Left forelimb (tissue), 1 donor: Measurements from ENCODE around the gene BACH2.
"Not testable (repeated sequence)": the region's sequence is repeated elsewhere in the genome, so short reads cannot be mapped to it uniquely, and the experiment has no call there.

Source experiments
- DNase-seq: peaks from one replicate; pipeline ENCODE4 v3.0.0-alpha.2; 2018; ENCODE audit warnings: low spot score

BACH2 gene

DNA sequence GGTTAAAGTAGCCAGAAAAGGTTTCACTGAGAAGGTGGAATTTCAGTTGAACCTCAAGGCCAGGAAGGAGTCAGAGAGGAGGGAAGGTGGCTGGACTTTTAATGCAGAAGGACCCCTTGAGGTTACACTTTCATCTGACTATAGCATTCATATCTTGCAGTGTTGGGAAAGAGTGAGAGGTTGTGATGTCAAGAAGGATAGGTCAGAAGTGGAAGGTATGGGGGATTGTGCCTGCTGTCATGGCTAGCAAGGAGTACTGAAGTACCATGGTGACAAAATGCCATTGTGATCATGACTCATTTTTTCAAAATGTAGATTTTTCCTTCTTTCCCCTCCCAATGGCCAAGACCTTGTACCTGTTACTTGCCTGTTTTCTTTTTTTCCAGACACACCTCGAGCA is 5.2 kb upstream of the BACH2 start:
- no peak for DNase-seq

DNA sequence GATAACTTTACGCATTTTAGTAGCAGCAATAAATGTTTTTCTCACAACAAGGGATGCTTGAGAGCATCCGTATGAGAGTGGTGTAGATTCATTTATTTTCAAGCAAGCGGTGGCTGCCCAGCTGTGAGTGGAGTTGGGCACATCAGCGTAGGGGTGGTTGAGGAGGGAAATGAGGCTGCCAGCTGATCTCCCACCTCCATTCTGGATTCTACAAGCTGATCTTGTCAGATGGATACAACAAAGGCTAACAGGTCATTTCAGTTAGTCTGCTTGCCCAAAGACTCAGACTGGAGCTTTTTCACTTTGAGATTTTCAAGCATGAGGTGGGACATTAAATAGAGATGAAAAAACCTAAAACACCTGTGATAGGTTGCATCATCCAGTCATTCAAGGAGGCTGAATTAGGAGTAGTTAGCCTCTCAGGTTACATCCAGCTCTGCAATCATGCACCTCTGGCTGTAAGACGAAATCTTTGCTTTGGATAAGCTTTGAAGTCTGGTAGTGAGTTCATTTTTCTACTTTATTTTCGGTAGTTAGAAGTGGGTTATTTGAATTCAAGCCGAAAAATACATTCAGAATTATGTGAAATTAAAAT is 1.9 kb upstream of the BACH2 start:
- no peak for DNase-seq

DNA sequence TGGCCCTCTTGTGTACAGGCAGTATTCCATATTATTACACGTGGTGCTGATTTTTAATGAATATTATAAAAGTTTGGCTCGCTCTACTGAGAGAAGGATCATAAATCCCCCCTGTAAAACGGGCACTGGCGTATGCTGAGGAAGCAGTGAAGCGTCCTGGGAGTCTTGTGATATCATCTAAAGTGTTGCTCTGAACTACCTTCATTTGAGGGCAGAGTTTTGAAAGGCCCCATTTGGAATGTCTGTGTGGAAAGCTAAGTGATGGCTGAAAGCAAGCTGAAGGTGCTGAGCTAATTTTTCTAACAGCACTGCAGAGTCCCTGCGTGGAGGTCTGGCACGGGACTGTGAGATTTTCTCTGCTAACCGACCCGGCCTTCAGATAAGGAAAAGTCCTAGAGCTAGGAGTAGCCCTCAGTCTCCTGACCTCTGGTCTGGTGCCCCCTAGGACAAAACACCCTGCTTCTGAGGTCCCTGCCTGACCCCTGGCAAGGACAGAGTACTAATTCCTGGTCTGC is 1.3 kb upstream of the BACH2 start:
- no peak for DNase-seq

DNA sequence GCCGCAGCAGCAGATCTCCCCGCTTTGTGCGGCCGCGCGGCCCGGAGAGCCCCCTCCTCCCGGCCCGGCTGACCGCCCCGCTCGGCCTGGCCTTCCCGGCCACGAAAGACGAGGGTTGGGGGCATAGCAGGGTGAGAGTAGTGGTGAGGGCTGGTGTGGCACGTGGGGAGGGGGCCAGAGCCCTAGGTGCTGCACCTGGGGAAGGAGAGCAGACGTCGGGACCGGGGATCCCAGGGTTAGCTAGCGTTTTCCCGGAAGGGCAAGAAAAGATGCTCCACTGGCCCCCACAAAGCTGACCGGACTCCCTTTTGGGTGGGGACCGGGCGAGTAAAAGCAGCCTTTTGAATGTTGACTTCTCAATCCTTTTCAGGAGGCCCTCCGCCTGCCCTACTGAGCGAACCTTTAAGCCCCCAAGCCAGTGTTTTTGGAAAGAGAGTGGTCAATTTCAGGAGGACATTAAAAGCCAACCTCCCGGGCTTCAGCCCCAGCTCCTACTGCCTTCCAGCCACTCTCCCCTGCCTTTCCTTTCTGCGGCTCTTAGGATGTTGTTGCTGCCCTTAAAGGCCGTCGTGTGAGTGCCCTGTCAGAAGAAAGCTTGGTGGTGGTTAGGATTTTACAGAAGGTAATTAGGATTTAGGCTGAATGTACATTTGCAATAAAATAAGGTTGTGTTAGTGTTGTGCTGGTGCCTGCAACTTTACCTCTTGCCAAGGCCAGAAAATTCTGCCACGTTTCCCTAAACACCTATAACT is 648 bp upstream of the BACH2 start:
- no peak for DNase-seq

DNA sequence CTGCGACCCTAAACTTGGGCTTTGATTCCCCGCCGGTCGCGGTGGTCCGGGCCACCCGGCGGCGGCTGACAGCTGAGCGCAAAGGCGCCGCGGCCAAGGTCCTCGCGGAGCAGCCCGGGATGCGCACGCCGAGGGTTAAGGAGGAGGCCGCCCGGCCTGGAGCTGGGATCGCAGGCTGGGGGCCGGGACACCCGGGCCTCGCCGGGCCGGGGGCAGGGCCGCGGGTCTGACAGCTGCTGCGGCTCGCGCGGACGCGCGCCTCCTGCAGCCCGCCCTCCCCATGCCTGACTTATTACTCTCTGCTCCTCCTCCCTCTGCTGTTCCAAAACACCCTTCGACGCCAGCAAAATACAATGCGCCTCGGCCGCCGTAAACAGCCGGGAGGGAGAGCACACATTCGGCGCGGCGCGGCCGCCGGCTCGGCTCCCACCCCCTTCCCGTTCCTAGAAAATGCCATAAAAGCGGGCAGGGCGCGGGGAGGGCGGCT is 746 bp downstream of the BACH2 start:
- DNase-seq, result peak; percentile 85

DNA sequence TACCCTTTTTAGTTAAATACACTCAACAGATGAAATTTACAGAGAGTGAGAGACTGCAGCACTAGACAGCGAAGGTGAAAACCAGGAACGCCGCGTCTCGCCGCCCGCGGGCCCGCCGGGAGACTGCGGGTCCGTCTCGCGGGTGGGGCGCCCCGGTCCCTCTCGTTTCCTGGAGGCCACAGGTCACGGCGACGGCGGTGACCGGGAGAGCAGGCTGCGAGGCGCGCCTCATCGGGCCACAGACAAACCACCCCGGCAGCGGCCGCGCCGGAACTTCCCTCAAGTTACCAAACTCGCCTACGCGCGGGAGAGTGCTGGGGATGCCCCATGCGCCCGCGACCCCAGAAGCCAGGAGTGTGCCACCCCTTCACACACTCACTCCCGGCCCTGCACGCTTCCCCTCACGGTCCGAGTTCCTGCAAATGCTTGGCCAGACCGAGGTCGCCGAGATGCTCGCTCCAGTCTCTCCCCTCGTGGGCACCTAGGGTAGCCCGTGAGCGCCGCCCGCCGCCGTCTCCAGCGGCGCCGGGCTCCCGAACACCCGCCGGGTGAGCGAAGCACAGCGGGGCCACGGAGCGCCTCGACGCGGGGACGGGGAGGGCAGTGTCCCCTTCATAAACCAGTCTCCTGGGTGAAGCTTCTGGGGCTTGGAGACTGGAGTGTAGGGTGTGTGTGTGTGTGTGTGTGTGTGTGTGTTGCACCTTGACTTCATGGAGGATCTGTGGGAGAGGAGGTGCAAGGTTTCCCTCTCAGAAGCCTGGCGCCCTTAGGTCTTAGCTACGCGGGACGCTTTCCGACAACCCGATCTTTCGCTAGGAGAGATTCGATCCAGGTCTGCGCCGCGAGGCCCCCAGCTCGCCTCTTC is 1.4 kb downstream of the BACH2 start:
- DNase-seq, result peak; percentile 78

DNA sequence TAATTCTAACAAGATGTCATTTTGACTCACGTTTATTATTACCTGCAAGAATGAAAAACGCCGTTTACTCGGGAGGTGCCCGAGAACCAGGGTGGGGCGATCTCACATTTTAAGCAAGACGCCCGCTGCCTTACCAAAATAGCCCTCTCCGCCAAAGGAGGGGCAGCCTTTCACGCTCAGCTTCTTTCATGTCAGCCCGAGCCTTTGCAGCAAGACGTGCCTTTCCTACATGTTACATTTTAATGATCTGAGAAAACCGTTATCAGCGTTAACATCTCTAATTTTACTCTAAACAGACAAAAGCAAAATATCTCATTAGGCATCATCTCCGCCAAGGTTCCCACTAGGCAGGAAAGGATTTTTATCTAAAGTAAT is 2.0 kb downstream of the BACH2 start:
- no peak for DNase-seq

DNA sequence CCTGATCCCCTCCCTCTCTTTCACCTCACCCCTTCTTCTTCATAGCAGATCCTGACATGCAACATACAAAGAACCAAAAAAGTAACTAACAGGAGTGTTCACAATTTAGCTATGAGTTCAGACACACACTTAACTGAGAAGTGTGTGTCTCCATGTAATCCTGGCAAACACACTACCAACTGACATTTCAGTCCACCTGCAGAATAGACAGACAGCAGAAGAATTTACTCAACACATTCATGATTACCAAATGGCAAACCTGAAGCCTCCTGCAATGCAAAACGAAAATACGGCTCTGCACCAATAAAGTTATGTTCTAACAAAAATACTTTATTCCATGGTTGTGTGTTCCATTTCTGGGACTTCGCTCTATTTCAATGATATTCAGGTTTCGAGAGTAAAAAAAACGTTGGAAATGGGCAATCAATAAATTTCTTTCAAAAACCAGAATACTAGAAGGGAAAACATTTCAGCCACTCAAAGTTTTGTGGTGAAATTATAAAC is 2.6 kb downstream of the BACH2 start:
- DNase-seq, result no peak

DNA sequence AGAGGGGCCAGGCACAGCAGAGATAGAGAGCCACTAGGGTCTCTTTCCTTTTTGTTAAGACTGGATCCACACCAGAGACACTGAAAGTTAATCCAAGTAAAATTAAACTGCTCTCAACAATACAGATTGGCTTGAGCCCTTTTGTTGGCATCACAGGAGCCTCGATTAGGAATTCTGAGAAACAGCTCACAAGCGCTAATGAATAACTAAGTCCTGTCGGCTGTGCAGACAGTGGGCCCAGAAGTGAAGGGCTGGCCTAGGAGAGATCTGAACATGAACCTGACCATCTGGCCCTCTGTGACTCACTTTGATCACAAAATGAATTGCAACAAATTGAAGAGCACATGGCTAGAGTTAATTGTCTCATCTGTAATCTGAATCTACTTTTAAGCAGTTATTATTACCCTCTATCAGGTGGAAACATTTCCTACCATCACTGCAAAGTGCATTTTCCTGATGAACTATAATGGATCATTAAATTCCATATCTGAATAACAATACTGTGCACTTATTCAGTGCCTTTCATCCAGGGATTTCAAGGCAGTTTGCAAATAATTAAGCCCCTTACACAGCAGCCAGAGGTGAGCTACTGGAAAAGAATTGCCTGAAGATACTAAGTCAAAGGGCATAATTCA is 3.2 kb downstream of the BACH2 start:
- DNase-seq, result no peak

DNA sequence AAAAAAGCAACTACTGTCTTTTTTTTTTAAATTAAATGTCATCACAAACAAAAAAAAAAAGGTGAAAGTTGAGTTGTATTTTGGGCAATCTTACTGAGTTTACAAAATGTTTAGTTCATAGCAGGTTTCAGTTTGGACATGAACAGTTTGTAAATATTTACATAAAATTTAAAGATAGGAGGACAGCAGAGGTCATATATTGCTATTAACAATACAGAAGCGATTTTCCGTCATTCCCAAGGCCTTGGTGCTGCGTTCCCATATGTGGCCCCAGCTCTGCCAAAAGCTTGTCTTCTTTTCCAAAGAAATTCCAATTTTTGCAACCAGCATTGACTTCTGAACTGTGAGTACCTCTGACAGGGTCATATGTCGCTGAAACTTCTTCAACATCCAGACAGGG is 5.1 kb downstream of the BACH2 start:
- DNase-seq, result no peak

DNA sequence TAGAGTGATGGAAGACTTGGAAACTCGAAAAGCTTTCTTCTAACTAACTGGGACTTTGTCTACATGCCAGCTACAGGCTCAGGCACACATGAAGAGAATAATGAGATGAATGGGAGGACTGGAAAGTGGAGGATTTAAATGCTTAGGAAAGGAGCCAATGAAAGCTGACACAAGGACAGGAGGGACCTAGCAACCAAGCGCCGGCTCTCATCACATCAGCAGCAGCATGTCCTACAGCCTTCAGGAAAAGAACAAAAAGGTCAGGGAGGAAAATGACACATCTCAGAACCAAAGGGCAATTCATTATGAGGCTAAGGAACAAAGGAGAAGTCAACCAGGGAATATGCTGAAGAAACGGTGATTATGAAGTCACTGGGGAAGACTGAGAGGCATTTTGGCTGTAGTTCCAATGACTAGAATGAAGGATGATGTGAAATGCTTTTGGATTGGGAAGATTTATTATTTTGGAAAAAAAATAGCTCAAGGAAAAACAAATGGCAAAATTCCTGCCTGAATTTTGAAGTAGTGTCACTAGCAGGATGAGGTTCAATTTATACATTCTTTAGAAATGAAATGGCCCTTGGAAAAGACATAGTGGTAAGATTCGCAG is 5.7 kb downstream of the BACH2 start:
- DNase-seq, result no peak

DNA sequence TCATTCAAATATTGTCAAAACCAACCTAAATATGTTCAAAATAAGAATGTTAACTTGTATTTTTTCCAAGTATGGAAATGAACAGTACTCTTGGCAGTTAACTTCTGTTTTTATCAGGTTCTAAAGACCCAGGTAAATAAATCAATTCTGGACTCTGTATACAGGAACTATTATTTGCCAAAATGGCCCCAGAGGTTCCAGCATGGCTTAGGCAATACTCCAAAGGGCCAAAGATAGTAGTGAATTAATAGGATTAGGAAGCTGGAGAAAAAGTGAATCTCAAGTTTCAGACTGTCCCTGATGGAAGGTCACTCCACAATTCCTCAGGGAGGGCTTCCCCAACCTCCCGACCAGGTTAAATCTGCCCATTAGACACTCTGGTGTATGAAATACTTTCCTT is 6.7 kb downstream of the BACH2 start:
- no peak for DNase-seq

DNA sequence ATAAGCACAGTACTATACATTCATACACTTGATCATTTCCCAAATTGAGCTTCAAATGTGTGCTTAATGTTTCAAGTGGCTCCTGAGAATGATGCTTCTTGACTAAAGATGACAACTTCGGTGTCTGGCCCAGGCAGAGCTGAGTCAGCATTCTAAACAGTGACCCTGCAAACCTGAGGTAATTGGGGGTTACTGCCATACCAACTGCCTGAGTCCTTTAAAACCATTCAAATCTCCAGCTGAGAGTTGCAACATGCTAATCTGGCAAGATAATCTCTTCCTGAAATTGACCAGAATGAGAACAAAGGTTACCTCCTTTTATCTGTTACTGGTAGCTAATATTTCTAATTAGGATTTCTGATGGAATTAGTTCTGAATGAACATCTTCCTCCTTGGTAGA is 8.2 kb downstream of the BACH2 start:
- no peak for DNase-seq

DNA sequence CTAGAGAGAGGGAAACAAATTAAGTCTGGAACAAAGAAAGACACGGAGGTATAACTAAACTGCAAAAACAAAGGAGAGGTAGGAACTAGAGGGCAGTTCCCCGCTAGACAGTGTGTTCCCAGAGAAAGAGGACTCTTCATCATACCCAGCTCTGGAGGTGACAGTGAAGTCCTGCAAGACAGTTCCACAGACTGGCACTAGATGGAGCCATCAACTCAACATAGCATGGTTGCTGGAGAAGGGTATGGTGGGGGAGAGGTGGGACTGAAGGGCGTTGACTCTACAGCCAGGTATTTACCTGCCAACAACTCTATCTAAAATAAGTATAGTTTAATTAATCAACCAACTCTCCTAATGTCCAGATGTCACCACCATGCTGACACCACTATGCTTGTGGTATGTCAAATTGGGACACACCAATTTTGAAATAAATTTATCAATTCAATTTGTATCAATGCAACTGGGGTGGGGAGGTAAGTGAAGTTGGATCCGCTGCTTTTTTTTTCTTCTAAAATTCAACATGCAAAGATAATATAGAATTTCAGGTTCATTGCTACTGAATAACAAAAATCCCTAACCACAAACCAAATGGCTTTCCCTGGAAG is 9.7 kb downstream of the BACH2 start:
- no peak for DNase-seq

DNA sequence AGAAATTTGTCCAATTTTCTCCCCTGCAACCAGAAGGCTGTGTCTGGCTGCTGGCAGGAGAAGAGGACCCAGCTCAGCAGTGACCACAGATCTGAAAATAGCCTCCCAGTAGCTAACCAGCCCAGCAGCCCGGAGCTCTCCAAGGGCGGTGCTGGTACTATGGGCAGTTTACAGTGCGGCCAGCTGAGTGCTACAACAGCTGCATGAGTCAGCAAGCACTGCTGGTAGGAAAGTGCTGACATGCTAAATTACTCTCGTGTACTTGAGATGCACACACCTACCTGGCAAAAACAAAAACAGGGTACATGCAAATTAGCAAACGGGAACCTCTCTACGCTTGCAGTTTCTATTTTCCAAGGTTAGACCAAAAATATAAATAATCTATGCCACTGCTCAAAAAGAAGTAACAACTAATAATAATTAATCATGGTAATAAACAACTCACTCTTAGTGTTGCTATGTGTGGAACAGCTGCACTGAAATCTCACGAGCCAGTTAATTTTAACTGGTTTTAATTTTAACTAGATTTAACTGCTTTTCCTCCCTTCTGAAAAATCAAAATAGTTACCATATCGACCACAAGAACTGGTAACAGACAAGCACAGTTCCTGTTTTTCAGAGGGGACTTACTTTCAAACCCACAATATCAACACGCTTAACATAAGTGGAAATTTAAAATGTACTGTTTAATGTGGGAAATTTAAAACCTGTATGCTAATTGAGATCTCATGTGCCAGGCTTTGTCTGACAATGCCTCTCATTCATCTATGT is 10.8 kb downstream of the BACH2 start:
- peak; percentile 80 for DNase-seq

DNA sequence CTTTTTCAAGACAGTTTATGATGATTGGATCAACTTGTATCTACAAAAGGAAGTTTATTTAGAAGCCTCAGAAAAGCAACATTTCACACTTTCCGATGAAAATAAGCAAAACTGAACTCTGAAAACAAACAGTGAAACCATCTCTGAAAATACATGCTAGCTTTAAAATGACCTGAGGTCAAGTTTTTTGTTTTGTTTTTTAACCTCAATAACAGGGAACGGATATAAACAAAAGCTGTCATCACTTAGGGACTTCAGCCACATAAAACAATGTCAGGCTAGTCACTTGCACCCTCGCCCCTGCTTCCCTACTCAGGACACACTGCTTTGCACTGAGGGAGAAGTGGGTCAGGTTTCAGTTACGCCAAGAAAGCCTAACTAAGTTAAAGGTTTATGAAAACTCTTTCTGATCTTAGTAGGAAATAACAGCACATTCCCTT is 11.6 kb downstream of the BACH2 start:
- no peak for DNase-seq

DNA sequence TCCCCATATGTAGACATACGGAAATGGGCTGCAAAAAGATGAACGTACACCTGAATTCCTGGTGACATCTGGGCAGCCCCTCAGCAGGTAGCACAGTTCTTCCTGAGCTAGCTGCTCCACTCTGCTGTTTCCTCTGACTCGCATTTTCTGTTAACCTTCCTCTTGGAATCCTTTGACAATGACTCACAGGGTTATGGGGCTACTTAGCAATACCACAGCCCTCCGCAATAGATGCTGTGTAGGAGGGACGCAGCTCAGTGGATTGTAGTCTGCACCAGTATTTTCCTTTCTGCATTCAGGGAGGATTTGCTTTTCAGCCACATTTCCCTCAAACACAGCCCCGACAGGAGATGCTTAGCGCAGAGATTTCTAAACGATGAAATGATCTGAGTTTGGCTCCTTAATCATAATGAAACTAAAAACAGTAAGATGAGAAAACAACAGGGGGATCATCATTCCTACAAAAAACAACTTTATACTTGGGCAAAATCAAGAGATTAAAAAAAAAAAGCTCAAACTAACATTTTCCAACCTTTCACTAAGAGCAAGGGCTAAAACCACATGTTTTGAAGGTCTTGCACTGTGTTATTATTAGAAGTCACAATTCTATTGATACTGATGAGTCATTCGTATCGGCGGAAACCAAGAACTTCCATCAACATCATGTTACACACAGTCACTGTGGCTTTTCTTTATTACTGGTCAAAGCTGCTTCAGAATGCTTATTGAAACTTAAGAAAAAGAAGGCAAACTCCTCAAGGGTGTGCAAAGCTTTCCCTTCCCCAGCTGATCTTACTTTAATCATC is 12.2 kb downstream of the BACH2 start:
- no peak for DNase-seq

DNA sequence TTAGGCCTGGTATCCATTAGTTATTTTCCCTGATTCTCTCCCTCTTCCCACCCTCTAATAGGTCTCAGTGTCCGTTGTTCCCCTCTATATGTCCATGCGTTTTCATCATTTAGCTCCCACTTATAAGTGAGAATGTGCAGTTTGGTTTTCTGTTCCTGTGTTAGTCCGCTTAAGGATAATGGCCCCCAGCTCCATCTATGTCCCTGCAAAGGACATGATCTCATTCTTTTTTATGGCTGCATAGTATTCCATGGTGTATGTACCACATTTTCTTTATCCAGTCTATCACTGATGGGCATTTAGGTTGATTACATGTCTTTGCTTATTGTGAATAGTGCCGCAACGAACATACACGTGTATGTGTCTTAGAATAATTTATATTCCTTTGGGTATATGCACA is 14.4 kb downstream of the BACH2 start:
- not testable (repeated sequence) for DNase-seq

DNA sequence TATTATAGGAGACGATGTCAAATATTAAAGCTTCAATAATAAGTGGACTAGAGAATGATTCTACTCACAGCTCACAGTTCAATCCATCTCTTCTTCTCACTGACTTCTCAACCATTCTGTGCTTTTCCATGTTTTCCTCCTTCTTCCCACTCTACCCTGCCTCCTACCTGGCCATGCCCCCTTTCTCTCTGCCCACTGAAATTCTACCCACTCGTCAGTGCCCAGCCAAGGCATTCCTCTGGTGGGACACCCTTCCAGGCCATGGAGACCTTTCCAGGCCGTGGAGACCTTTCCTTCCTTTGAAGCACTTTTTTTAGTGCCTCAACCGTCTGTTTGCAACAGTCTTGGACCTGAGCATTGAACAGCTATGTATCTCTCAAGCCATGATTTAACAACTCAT is 18.5 kb downstream of the BACH2 start:
- DNase-seq, result no peak
